ENCODE data around the gene BDKRB2. TPM values are rescaled to one million over a fixed set of nuclear protein-coding genes. Genes with fewer than 3 reads are reported as not detected.

BDKRB2 gene
- total RNA-seq, 1 donor from 2014 or later: 0.70 TPM

DNA sequence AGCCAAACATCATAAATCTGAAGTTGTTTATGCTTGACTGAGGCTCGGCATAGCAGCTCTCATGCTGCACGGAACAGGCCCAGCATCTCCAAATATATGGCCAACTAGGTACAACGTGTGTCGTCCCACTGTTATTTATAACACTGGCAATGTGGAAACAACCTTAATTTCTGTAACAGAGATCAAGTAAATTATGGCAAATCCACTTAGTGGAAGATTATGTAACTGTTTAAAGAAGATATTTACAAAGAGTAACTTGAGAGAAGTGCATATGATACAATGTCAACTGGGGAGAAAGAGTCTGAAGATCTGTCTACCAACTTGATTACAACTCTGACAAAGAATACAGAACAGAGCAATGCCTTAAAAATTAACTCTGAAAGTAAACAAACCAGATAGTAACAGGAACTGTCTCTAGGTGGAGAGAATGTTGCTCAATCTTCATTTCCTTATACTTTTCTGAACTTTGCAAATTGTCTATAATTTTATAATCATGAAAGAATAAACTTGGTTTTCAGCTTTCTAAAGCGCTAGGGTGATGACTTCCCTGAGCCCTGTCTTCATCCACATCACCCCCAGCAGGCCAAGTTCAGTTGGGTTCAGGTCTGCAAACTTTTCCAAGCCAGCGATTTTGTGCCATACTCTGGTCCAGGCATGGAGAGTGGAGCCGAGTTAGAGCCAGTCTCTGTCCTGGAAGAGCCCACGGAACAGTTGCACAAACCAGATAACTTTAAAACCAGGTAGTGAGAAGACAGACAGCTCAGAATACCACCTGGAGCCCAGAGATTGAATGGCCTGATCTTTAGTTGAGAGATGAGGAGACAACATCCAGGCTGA lies 44.3 kb upstream of the BDKRB2 start:
- TF ChIP-seq, protein P1, sequence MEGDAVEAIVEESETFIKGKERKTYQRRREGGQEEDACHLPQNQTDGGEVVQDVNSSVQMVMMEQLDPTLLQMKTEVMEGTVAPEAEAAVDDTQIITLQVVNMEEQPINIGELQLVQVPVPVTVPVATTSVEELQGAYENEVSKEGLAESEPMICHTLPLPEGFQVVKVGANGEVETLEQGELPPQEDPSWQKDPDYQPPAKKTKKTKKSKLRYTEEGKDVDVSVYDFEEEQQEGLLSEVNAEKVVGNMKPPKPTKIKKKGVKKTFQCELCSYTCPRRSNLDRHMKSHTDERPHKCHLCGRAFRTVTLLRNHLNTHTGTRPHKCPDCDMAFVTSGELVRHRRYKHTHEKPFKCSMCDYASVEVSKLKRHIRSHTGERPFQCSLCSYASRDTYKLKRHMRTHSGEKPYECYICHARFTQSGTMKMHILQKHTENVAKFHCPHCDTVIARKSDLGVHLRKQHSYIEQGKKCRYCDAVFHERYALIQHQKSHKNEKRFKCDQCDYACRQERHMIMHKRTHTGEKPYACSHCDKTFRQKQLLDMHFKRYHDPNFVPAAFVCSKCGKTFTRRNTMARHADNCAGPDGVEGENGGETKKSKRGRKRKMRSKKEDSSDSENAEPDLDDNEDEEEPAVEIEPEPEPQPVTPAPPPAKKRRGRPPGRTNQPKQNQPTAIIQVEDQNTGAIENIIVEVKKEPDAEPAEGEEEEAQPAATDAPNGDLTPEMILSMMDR (IDR thresholded peaks at IDR 0.05; ENCODE audit: insufficient read depth, low read depth, low read length): no peak
- TF ChIP-seq EZH2 (IDR thresholded peaks at IDR 0.05; ENCODE audit: insufficient read depth, low read length): no peak
- H3K79me2 ChIP-seq (ENCODE audit: insufficient read depth, low read length): no peaks in the 10 kb centered on the region
- Mint-ChIP-seq H3K27ac (ENCODE audit: unreplicated experiment) (no peak overlapping the region), H3K27me3 (ENCODE audit: low read depth, unreplicated experiment) (peaks cover 21% of the 10 kb centered on the region), H3K4me1 (ENCODE audit: low read depth, unreplicated experiment) (peaks cover 7% of the 10 kb centered on the region), H3K9me3 (ENCODE audit: unreplicated experiment) (no peaks in the 10 kb centered on the region), H3K36me3 (ENCODE audit: low read depth, unreplicated experiment) (no peaks in the 10 kb centered on the region), H3K4me3 (ENCODE audit: unreplicated experiment) (no peak overlapping the region)
- no peak overlapping the region for H3K27ac ChIP-seq (ENCODE audit: low read depth, low read length)
- no peak overlapping the region for H2AFZ ChIP-seq (ENCODE audit: low read depth, low read length)
- no peak overlapping the region for H3K9ac ChIP-seq (ENCODE audit: low read length)
- FAIRE-seq: no peak
- peaks cover 6% of the 10 kb centered on the region for H3K4me1 ChIP-seq (ENCODE audit: insufficient read depth, low read length)
- H4K20me1 ChIP-seq (ENCODE audit: insufficient read depth, low read length): no peaks in the 10 kb centered on the region
- H3K4me3 ChIP-seq (ENCODE audit: insufficient read depth, low read depth, low read length): no peak overlapping the region
- H3K36me3 ChIP-seq (ENCODE audit: insufficient read depth, low read length): no peaks in the 10 kb centered on the region
- no peaks in the 10 kb centered on the region for H3K9me3 ChIP-seq (ENCODE audit: insufficient read depth, low read depth, low read length)
- no peak for DNase-seq (ENCODE audit: low read depth)
- H3K27me3 ChIP-seq (ENCODE audit: insufficient read depth, low read length): no peaks in the 10 kb centered on the region
- no peak overlapping the region for H3K4me2 ChIP-seq (ENCODE audit: low read length)

DNA sequence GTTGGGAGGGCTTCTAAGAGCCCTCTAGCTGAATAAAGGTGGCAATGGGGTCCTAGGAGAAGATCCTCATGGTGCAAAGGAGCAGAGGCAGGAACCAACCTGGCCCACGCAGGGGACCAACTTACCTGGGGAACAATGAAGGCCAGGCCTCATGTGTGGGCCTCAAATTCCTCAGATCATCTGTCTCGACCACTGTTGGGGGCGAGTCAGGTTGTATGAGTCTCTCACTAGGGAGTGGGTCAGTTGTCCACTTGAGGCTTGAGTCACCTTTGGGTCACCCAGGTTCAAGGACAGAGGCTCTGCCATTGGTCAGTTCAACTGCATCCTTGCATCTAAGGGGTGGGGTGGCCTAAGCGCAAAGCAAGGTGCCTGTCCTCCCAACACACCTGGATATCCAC lies 43.7 kb upstream of the BDKRB2 start:
- no peaks in the 10 kb centered on the region for H3K9me3 ChIP-seq (ENCODE audit: insufficient read depth, low read depth, low read length)
- no peak overlapping the region for H3K4me3 ChIP-seq (ENCODE audit: insufficient read depth, low read depth, low read length)
- no peak overlapping the region for H3K4me2 ChIP-seq (ENCODE audit: low read length)
- peaks cover 6% of the 10 kb centered on the region for H3K4me1 ChIP-seq (ENCODE audit: insufficient read depth, low read length)
- no peaks in the 10 kb centered on the region for H4K20me1 ChIP-seq (ENCODE audit: insufficient read depth, low read length)
- no peaks in the 10 kb centered on the region for H3K79me2 ChIP-seq (ENCODE audit: insufficient read depth, low read length)
- DNase-seq (ENCODE audit: low read depth) (no peak), FAIRE-seq (no peak)
- Mint-ChIP-seq H3K36me3 (ENCODE audit: low read depth, unreplicated experiment) (no peaks in the 10 kb centered on the region), H3K27me3 (ENCODE audit: low read depth, unreplicated experiment) (peaks cover 23% of the 10 kb centered on the region), H3K27ac (ENCODE audit: unreplicated experiment) (no peak overlapping the region), H3K4me3 (ENCODE audit: unreplicated experiment) (no peak overlapping the region), H3K9me3 (ENCODE audit: unreplicated experiment) (no peaks in the 10 kb centered on the region), H3K4me1 (ENCODE audit: low read depth, unreplicated experiment) (peaks cover 7% of the 10 kb centered on the region)
- H3K9ac ChIP-seq (ENCODE audit: low read length): no peak overlapping the region
- TF ChIP-seq, protein P1 (IDR thresholded peaks at IDR 0.05; ENCODE audit: insufficient read depth, low read depth, low read length): no peak
- no peak for TF ChIP-seq EZH2 (IDR thresholded peaks at IDR 0.05; ENCODE audit: insufficient read depth, low read length)
- H2AFZ ChIP-seq (ENCODE audit: low read depth, low read length): no peak overlapping the region
- no peaks in the 10 kb centered on the region for H3K36me3 ChIP-seq (ENCODE audit: insufficient read depth, low read length)
- no peaks in the 10 kb centered on the region for H3K27me3 ChIP-seq (ENCODE audit: insufficient read depth, low read length)
- no peak overlapping the region for H3K27ac ChIP-seq (ENCODE audit: low read depth, low read length)

DNA sequence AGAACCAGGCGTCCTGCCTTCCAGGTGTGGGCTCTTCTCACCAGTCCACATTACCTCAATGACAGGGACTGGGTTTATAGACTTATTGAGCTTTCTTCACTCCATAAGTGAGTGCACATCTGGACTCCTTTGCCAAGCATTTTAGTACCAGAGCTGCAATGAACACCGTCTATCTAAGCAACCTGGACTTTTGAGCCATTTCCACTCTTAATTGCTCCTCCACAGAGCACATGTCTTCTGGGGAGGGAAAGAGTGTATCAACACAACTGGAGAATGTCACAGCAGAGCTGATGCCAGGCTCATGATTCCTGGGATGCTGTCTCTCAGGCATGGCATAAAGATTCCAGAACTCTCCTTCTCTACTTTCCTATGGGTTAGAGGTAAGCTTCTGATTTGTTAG lies 43.0 kb upstream of the BDKRB2 start:
- H3K4me1 ChIP-seq (ENCODE audit: insufficient read depth, low read length): peaks cover 6% of the 10 kb centered on the region
- no peak overlapping the region for H3K4me3 ChIP-seq (ENCODE audit: insufficient read depth, low read depth, low read length)
- Mint-ChIP-seq H3K9me3 (ENCODE audit: unreplicated experiment) (peaks cover 1% of the 10 kb centered on the region), H3K27me3 (ENCODE audit: low read depth, unreplicated experiment) (peaks cover 26% of the 10 kb centered on the region), H3K4me3 (ENCODE audit: unreplicated experiment) (no peak overlapping the region), H3K4me1 (ENCODE audit: low read depth, unreplicated experiment) (peaks cover 7% of the 10 kb centered on the region), H3K36me3 (ENCODE audit: low read depth, unreplicated experiment) (no peaks in the 10 kb centered on the region), H3K27ac (ENCODE audit: unreplicated experiment) (no peak overlapping the region)
- no peaks in the 10 kb centered on the region for H3K79me2 ChIP-seq (ENCODE audit: insufficient read depth, low read length)
- H3K9me3 ChIP-seq (ENCODE audit: insufficient read depth, low read depth, low read length): no peaks in the 10 kb centered on the region
- H3K27ac ChIP-seq (ENCODE audit: low read depth, low read length): no peak overlapping the region
- TF ChIP-seq EZH2 (IDR thresholded peaks at IDR 0.05; ENCODE audit: insufficient read depth, low read length): no peak
- TF ChIP-seq, protein P1 (IDR thresholded peaks at IDR 0.05; ENCODE audit: insufficient read depth, low read depth, low read length): no peak
- H3K9ac ChIP-seq (ENCODE audit: low read length): no peak overlapping the region
- DNase-seq (ENCODE audit: low read depth) (no peak), FAIRE-seq (no peak)
- H3K36me3 ChIP-seq (ENCODE audit: insufficient read depth, low read length): no peaks in the 10 kb centered on the region
- H2AFZ ChIP-seq (ENCODE audit: low read depth, low read length): no peak overlapping the region
- H3K27me3 ChIP-seq (ENCODE audit: insufficient read depth, low read length): no peaks in the 10 kb centered on the region
- H3K4me2 ChIP-seq (ENCODE audit: low read length): no peak overlapping the region
- no peaks in the 10 kb centered on the region for H4K20me1 ChIP-seq (ENCODE audit: insufficient read depth, low read length)

Measured in astrocyte (in vitro differentiated cells and primary cell).